GM12892 (cell line): ENCODE data around the gene TSHZ1.

Experiments
- POLR2A ChIP-seq: IDR thresholded peaks from 2 replicates; pipeline ENCODE4 v1.6.1; 2011; ENCODE audit warnings: low read depth, low read length, control low read depth
- TAF1 ChIP-seq: IDR thresholded peaks from 2 replicates; pipeline ENCODE4 v1.6.1; 2011; ENCODE audit warnings: low read depth, mild to moderate bottlenecking, control low read depth, low read length, borderline replicate concordance

DNA sequence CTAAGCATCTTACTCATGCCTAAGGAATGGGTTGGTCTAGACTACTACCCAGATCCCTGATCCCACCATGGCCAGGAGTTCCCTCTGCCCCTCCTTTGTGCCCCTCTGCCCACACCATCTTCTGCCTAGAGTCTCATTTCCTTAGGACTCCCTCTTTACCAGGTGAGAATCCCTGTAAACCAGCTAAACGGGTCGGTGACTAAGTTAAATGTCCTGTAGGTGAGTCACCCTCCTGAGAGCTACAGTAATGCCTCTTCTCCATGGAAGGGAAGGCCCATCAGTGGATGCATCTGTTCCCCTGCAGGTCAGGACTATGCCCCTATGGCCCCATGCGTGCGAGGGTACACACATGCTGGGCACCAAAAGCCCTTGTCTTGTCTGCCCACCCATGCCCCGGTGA is 27.1 kb upstream of the TSHZ1 start:
- TF ChIP-seq POLR2A (no peak), TAF1 (no peak)
